Type B pancreatic cell (in vitro differentiated cells): ENCODE results near the gene SPEF1. TPM values are rescaled to one million over a fixed set of nuclear protein-coding genes. Genes with fewer than 3 reads are reported as not detected.
A peak's percentile ranks its signal among the peaks of the same experiment; 100 is the strongest.

Experiments used
- DNase-seq: peaks from one replicate; pipeline ENCODE4 v3.0.0; 2021; ENCODE audit warnings: mixed read lengths; ENCODE audit not compliant: unreplicated experiment; ENCODE audit errors: extremely low spot score
- H3K27ac Mint-ChIP-seq: 2 replicates; pipeline ENCODE4 v1.8.0; 2021; ENCODE audit warnings: mild to moderate bottlenecking, mixed read lengths
- H3K27me3 Mint-ChIP-seq: 2 replicates; pipeline ENCODE4 v1.8.0; 2021; ENCODE audit warnings: mixed read lengths
- H3K36me3 Mint-ChIP-seq: 2 replicates; pipeline ENCODE4 v1.8.0; 2021; ENCODE audit warnings: mixed read lengths
- H3K4me1 Mint-ChIP-seq: one replicate; pipeline ENCODE4 v1.8.0; 2021; ENCODE audit warnings: mixed read lengths; ENCODE audit not compliant: unreplicated experiment
- H3K4me3 Mint-ChIP-seq: 2 replicates; pipeline ENCODE4 v1.8.0; 2021; ENCODE audit warnings: mild to moderate bottlenecking, mixed read lengths
- H3K9me3 Mint-ChIP-seq: 2 replicates; pipeline ENCODE4 v1.8.0; 2021; ENCODE audit warnings: mixed read lengths
- CTCF ChIP-seq: fragments of 200-600 bp; sonication (generic); conservative IDR thresholded peaks from 2 replicates; pipeline ENCODE4 v1.5.0; 2021; ENCODE audit warnings: antibody characterized with exemption, mild to moderate bottlenecking
- total RNA-seq: library from RNA; stranded (reverse); gene quantifications from 2 replicates; pipeline ENCODE4 v1.2.1, GENCODE V29; 2021; ENCODE audit warnings: low replicate concordance

SPEF1 gene
- total RNA-seq, 1 donor from 2014 or later = 3.0 TPM

GRCh38 chr20:3821996-3822395, 40.7 kb upstream of the SPEF1 start:
- TF ChIP-seq CTCF = no peak
- Mint-ChIP-seq H3K9me3 (no peaks in the 10 kb centered on the region), H3K36me3 (no peaks in the 10 kb centered on the region), H3K27me3 (no peaks in the 10 kb centered on the region), H3K4me3 (peak overlapping the region; percentile 93), H3K4me1 (peaks cover 8% of the 10 kb centered on the region), H3K27ac (peak overlapping the region; percentile 98)
- DNase-seq = no peak

- Mint-ChIP-seq H3K27ac (peak overlapping the region; percentile 98), H3K4me3 (peak overlapping the region; percentile 93), H3K9me3 (no peaks in the 10 kb centered on the region), H3K27me3 (peaks cover 6% of the 10 kb centered on the region), H3K36me3 (no peaks in the 10 kb centered on the region), H3K4me1 (peaks cover 8% of the 10 kb centered on the region)
- no peak for TF ChIP-seq CTCF
- DNase-seq = no peak
These were observed 39.9 kb upstream of the SPEF1 start for GRCh38 chr20:3820901-3821727.

- peaks cover 8% of the 10 kb centered on the region for H3K4me1 Mint-ChIP-seq
- H3K36me3 Mint-ChIP-seq = no peaks in the 10 kb centered on the region
- H3K27ac Mint-ChIP-seq = peak within 1 kb of the TSS; percentile 98
- peak; percentile 96 for DNase-seq
- H3K27me3 Mint-ChIP-seq = peaks cover 6% of the 10 kb centered on the region
- peak within 1 kb of the TSS; percentile 93 for H3K4me3 Mint-ChIP-seq
- H3K9me3 Mint-ChIP-seq = no peaks in the 10 kb centered on the region
- TF ChIP-seq CTCF = peak; percentile 100
These were observed 39.0 kb upstream of the SPEF1 start, which contains the start of gene AP5S1 for GRCh38 chr20:3820048-3820900. TSS of gene AP5S1 (plus strand) at chr20:3820547. CDS start at chr20:3822118, 1,571 bp downstream.

- H3K27me3 Mint-ChIP-seq = peaks cover 6% of the 10 kb centered on the region
- DNase-seq = no peak
- H3K36me3 Mint-ChIP-seq = no peaks in the 10 kb centered on the region
- TF ChIP-seq CTCF = no peak
- no peaks in the 10 kb centered on the region for H3K9me3 Mint-ChIP-seq
- peak overlapping the region; percentile 98 for H3K27ac Mint-ChIP-seq
- H3K4me1 Mint-ChIP-seq = peaks cover 8% of the 10 kb centered on the region
- peak overlapping the region; percentile 82 for H3K4me3 Mint-ChIP-seq
These were observed 38.3 kb upstream of the SPEF1 start for GRCh38 chr20:3819411-3820047.
